GM12874 (cell line): ENCODE data around the gene DPP3.
A peak's percentile ranks its signal among the peaks of the same experiment; 100 is the strongest.

Source experiments
- TF ChIP-seq, protein P1 (sequence below): IDR thresholded peaks from 2 replicates; pipeline ENCODE4 v1.5.1; 2011; ENCODE audit warnings: low read depth, mild to moderate bottlenecking, control low read depth, low read length, moderate library complexity; ENCODE audit not compliant: insufficient read depth

Gene DPP3

DNA sequence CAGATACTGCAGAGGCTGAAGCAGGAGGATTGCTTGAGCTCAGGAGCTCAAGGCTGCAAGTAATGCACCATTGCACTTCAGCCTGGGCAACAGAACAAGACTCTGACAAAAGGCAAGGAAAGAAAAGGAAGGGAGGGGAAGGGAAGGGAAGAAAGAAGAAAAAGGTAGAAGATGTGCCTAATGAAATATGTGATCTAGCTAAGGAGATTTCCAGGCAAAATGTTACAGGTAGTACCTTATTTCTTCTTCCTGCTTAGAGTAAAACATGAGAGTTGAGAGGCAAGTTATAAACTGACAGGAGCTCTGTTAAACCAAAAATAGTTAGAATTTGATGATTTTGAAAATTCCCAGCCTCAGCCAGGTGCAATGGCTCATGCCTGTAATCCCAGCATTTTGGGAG, 18.2 kb upstream of the DPP3 start:
- TF ChIP-seq, protein P1, sequence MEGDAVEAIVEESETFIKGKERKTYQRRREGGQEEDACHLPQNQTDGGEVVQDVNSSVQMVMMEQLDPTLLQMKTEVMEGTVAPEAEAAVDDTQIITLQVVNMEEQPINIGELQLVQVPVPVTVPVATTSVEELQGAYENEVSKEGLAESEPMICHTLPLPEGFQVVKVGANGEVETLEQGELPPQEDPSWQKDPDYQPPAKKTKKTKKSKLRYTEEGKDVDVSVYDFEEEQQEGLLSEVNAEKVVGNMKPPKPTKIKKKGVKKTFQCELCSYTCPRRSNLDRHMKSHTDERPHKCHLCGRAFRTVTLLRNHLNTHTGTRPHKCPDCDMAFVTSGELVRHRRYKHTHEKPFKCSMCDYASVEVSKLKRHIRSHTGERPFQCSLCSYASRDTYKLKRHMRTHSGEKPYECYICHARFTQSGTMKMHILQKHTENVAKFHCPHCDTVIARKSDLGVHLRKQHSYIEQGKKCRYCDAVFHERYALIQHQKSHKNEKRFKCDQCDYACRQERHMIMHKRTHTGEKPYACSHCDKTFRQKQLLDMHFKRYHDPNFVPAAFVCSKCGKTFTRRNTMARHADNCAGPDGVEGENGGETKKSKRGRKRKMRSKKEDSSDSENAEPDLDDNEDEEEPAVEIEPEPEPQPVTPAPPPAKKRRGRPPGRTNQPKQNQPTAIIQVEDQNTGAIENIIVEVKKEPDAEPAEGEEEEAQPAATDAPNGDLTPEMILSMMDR = no peak

DNA sequence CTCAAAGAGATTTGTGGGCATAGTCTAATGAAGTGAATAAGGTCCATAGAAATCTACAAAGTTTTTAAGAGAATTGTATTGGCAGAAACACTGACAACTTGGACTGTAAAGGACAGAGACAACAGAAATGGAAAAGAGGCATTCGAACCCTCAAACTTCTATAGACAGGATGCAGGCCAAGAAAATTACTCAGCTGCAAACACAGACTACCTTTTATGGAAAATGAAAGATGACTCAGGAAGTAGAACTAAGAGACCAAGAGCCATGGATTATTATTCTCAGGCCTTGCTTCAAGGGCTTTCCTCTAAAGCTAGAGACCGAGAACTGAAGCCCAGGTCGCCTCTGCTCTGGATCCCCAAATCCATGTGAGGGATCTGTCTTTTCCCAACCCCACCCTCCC, 17.3 kb upstream of the DPP3 start:
- TF ChIP-seq, protein P1 = no peak

DNA sequence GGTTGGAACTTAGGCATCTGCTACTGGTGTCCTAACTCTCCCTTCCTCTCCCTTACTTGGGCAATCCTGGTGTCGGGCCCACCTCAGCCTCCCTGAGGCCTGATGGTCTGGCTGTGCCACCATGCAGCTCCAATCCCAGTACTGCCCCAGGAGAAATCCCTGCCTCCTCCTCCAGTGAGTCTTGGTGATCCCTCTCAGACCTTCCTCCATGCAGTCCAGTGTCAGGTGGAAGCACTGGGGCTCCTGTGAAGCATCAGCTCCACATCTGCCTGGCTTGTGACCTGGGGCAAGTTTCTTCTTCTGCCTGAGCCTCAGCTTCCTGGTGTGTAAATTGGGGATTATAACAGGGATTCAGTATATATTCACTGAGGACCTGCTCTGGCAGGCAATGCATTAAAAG, 15.3 kb upstream of the DPP3 start:
- TF ChIP-seq, protein P1 = no peak

DNA sequence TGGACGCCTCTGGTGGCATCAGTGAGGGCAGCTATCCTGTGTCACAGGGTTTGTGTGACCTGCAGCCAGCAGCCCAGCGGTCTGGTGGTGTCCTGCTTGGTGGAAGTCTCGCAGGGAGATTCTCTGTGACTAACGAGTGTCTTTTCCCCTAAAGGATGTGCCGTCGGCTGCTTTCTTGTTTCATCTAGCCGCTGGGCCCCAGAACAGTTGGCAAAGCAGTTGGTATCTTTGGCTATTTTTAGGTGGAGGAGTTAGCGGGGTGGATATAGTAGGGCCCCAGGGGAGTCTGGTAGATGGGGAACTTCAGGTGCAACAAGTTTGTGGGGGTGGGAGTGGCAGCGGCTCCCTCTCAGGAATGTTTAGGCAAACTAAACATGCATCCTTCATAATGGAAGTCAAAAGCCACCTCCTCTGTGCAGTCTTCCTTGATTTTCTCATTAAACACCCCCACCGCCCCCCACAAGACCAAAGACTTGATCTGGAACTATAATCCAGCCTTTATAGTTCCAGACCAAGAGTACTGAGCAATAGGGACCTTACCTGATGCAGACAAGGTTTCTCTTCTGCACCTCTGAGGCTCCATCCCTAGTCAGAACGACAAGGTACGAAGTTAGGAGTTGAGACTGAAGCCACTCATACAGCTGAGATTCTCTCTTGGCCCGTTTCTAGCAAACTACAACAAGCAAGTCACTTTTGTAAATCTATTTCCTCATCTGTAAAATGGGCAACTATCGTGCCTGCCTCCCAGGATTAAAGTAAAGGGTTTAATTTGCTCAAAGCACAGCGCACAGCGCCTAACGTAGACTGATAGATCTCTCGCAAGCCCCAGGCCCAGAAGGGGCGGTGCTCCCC, 14.6 kb upstream of the DPP3 start:
- TF ChIP-seq, protein P1 = no peak

DNA sequence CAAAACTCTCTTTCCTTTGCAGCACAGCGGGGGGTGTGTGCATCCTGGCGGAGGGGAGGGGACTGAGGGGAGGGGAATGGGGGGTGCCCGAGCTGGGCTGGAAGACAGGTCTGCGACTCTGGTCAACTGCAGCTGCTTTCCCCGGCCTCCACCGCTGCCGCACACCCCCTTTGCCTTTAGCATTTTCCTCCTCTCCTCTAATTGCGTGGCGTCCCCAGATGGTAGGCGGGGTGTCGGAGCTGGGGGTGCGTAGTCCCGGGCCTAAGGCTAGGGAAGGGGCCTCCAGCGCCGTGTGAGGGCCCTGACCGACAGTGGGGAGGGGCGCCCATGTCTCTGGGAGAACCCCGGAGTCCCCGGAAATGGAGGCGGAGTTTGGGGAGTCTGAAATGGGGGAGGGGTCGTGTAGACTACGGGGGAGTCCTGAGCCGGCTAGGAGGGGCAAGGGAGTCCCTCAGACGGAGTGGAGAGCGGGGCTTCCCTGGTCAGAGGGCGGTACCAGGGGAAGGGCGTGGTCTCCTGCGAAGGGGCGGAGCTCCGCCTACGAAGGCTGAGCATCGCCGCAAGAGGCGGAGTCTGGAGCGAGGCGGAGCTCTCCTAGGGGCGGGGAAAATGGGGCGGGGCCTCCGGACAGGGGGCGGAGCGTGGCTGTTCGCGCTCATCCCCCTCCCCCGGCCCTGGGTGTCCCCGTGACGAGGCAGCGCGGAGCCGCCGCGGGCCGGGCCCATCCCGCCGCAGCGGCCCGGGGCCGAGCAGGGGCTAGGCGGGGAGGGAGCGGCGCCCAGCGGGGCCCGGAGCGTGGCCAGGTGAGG, 13.8 kb upstream of the DPP3 start, which contains the start of gene PELI3:
Gene PELI3 (plus strand): TSS at position 681 of the 809 bp plus-strand sequence. CDS start 1,224 bp downstream, outside the sequence.
- TF ChIP-seq, protein P1 = no peak

DNA sequence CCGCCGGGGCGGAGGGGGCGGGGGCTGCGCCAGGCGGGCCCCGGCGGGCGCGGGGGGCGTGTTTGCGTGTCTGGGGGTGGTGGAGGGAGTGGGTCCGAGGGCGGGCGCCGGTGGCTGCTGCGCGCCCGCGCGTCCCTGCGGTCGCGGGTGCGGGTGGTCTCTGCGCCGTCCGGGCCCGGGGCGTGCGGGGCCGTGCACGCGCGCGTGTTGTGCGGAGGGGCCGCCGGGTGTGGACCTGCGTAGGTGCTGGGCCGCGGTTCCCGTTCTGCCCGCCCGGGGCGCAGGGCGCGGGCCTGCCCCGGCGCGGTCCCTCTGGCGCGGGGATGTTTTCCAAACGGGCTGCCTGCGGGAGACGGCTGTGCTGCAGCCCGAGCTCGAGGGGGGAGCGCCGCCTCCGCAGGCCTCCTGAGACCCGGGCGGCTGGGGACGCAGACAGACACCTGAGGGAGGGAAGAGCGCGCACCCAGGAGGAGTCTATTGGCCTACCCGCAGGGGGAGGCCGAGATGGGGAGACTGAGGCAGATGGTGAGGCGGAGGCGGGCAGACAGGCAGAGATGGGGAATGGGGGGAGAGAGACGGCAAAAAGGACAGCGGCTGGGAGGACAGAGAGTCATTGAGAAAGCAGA, 13.1 kb upstream of the DPP3 start:
- TF ChIP-seq, protein P1 = peak; percentile 41

DNA sequence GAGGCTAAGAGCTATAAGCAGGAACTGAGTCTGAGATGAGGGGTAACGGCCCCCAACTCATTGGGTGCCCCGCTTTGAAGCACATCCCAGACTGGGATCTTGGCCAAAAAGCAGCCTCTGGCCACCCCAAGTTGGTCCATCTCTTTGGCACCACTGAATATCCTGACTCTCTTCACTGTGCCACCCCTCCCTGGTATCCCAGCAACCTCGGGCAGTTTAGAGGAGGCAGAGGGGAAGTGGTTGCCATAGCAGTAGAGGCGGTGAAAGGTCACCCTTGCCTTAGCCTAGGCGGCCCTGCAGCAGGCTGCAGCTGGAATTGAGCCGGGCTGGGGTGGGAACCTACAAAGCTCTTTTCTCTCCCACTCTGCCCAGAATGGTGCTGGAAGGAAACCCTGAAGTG, 12.5 kb upstream of the DPP3 start:
- TF ChIP-seq, protein P1 = no peak
